Epithelial cell of proximal tubule (primary cell): Measurements from ENCODE around the gene SLC45A3. TPM values are rescaled to one million over a fixed set of nuclear protein-coding genes. Genes with fewer than 3 reads are reported as not detected.

Experiments used
- DNase-seq: peaks from one replicate; pipeline ENCODE4 v3.0.0-alpha.2; 2011; ENCODE audit warnings: low read depth
- H3K4me3 ChIP-seq: 2 replicates; pipeline ENCODE4 v1.5.1; 2011; ENCODE audit warnings: low read depth, mild to moderate bottlenecking, low read length
- CTCF ChIP-seq: conservative IDR thresholded peaks from 2 replicates; pipeline ENCODE4 v1.5.1; 2012; ENCODE audit warnings: low read depth, mild to moderate bottlenecking, low read length
- total RNA-seq: library from RNA; depleted of rRNA; stranded (reverse); fragments of >200 nt; gene quantifications from 2 replicates; pipeline ENCODE4 v1.2.3, GENCODE V29; 2015

Gene SLC45A3
- total RNA-seq, 1 donor from 2014 or later = 6.5 TPM

GRCh38 chr1:205656236-205656635 lies 24.1 kb downstream of the SLC45A3 start:
- no peak overlapping the region for H3K4me3 ChIP-seq
- no peak for TF ChIP-seq CTCF
- no peak for DNase-seq

GRCh38 chr1:205652984-205653383 lies 27.3 kb downstream of the SLC45A3 start:
- DNase-seq = no peak
- no peak overlapping the region for H3K4me3 ChIP-seq
- TF ChIP-seq CTCF = no peak

GRCh38 chr1:205650241-205650640 lies 30.1 kb downstream of the SLC45A3 start:
- DNase-seq = no peak
- no peak overlapping the region for H3K4me3 ChIP-seq
- no peak for TF ChIP-seq CTCF

GRCh38 chr1:205645519-205645918 lies 34.8 kb downstream of the SLC45A3 start:
- H3K4me3 ChIP-seq = no peak overlapping the region
- DNase-seq = no peak
- TF ChIP-seq CTCF = no peak

- no peak overlapping the region for H3K4me3 ChIP-seq
- no peak for DNase-seq
- no peak for TF ChIP-seq CTCF
Measured at GRCh38 chr1:205642679-205643307, 37.5 kb downstream of the SLC45A3 start.

- no peak for DNase-seq
- TF ChIP-seq CTCF = no peak
- no peak overlapping the region for H3K4me3 ChIP-seq
Measured at GRCh38 chr1:205639567-205639966, 40.7 kb downstream of the SLC45A3 start.

GRCh38 chr1:205637854-205638468 lies 42.3 kb downstream of the SLC45A3 start:
- no peak for TF ChIP-seq CTCF
- no peak for DNase-seq
- H3K4me3 ChIP-seq = no peak overlapping the region
